ENCODE data around the gene RTP2. TPM values are rescaled to one million over a fixed set of nuclear protein-coding genes. Genes with fewer than 3 reads are reported as not detected.

The RTP2 gene
- total RNA-seq, 1 donor from 2014 or later, result not detected

- Mint-ChIP-seq H3K36me3 (ENCODE audit: unreplicated experiment) (no peaks in the 10 kb centered on the region), H3K9me3 (ENCODE audit: unreplicated experiment) (peaks cover 11% of the 10 kb centered on the region), H3K4me3 (ENCODE audit: unreplicated experiment) (no peak overlapping the region), H3K27me3 (ENCODE audit: unreplicated experiment) (peaks cover 19% of the 10 kb centered on the region), H3K4me1 (ENCODE audit: low read depth, unreplicated experiment) (peaks cover 27% of the 10 kb centered on the region), H3K27ac (ENCODE audit: unreplicated experiment) (no peak overlapping the region)
- DNase-seq, result no peak
- TF ChIP-seq CTCF (IDR thresholded peaks at IDR 0.05; ENCODE audit: partially characterized antibody, unreplicated experiment), result no peak
Observed at GRCh38 chr3:187747506-187747905, 45.1 kb upstream of the RTP2 start.

GRCh38 chr3:187746442-187747281, 44.3 kb upstream of the RTP2 start:
- DNase-seq, result no peak
- Mint-ChIP-seq H3K4me1 (ENCODE audit: low read depth, unreplicated experiment) (peaks cover 28% of the 10 kb centered on the region), H3K9me3 (ENCODE audit: unreplicated experiment) (peaks cover 11% of the 10 kb centered on the region), H3K36me3 (ENCODE audit: unreplicated experiment) (no peaks in the 10 kb centered on the region), H3K27ac (ENCODE audit: unreplicated experiment) (peak overlapping the region; percentile 100), H3K4me3 (ENCODE audit: unreplicated experiment) (peak overlapping the region; percentile 99), H3K27me3 (ENCODE audit: unreplicated experiment) (peaks cover 19% of the 10 kb centered on the region)
- no peak for TF ChIP-seq CTCF (IDR thresholded peaks at IDR 0.05; ENCODE audit: partially characterized antibody, unreplicated experiment)

- peaks cover 19% of the 10 kb centered on the region for H3K27me3 Mint-ChIP-seq (ENCODE audit: unreplicated experiment)
- peak overlapping the region; percentile 99 for H3K4me3 Mint-ChIP-seq (ENCODE audit: unreplicated experiment)
- DNase-seq, result no peak
- H3K36me3 Mint-ChIP-seq (ENCODE audit: unreplicated experiment), result no peaks in the 10 kb centered on the region
- peak overlapping the region; percentile 100 for H3K27ac Mint-ChIP-seq (ENCODE audit: unreplicated experiment)
- peaks cover 11% of the 10 kb centered on the region for H3K9me3 Mint-ChIP-seq (ENCODE audit: unreplicated experiment)
- peaks cover 28% of the 10 kb centered on the region for H3K4me1 Mint-ChIP-seq (ENCODE audit: low read depth, unreplicated experiment)
- no peak for TF ChIP-seq CTCF (IDR thresholded peaks at IDR 0.05; ENCODE audit: partially characterized antibody, unreplicated experiment)
Observed at GRCh38 chr3:187746059-187746441, 43.7 kb upstream of the RTP2 start.

- peak within 1 kb of the TSS; percentile 99 for H3K4me3 Mint-ChIP-seq (ENCODE audit: unreplicated experiment)
- no peak for TF ChIP-seq CTCF (IDR thresholded peaks at IDR 0.05; ENCODE audit: partially characterized antibody, unreplicated experiment)
- peaks cover 11% of the 10 kb centered on the region for H3K9me3 Mint-ChIP-seq (ENCODE audit: unreplicated experiment)
- H3K4me1 Mint-ChIP-seq (ENCODE audit: low read depth, unreplicated experiment), result peaks cover 25% of the 10 kb centered on the region
- peak; percentile 80 for DNase-seq
- H3K27ac Mint-ChIP-seq (ENCODE audit: unreplicated experiment), result peak within 1 kb of the TSS; percentile 100
- peaks cover 18% of the 10 kb centered on the region for H3K27me3 Mint-ChIP-seq (ENCODE audit: unreplicated experiment)
- no peaks in the 10 kb centered on the region for H3K36me3 Mint-ChIP-seq (ENCODE audit: unreplicated experiment)
Observed at GRCh38 chr3:187745201-187746058, 43.1 kb upstream of the RTP2 start, which contains the start of gene BCL6. BCL6 (minus strand) TSS chr3:187745468; CDS start chr3:187733693, 11,775 bp downstream.
